GM19023 (cell line): ENCODE data around the gene OR5K2.

Experiments
- ATAC-seq: cut with Tn5 transposase; IDR thresholded peaks from one replicate; pipeline ENCODE4 v1.9.1; 2021; ENCODE audit warnings: mild to moderate bottlenecking, moderate library complexity; ENCODE audit not compliant: unreplicated experiment

The OR5K2 gene

GRCh38 chr3:98521897-98522543, 24.5 kb downstream of the OR5K2 start:
- ATAC-seq = peak; percentile 44

GRCh38 chr3:98522544-98523281, 25.2 kb downstream of the OR5K2 start, which contains the start of gene CLDND1:
CLDND1 (minus strand) TSS chr3:98522902; CDS start chr3:98521424, 1,478 bp downstream.
- peak; percentile 88 for ATAC-seq

- ATAC-seq = no peak
These were observed 28.0 kb downstream of the OR5K2 start for GRCh38 chr3:98525494-98525893.

- no peak for ATAC-seq
These were observed 31.2 kb downstream of the OR5K2 start for GRCh38 chr3:98528474-98529346.

- ATAC-seq = no peak
These were observed 32.5 kb downstream of the OR5K2 start for GRCh38 chr3:98529856-98530459.

- no peak for ATAC-seq
These were observed 33.2 kb downstream of the OR5K2 start for GRCh38 chr3:98530676-98531075.

- no peak for ATAC-seq
These were observed 34.3 kb downstream of the OR5K2 start, which contains the start of gene GPR15 for GRCh38 chr3:98531622-98532274. GPR15 (plus strand) TSS chr3:98531978; CDS start chr3:98532034, 56 bp downstream.

GRCh38 chr3:98532275-98532637, 34.8 kb downstream of the OR5K2 start:
- ATAC-seq = no peak

- no peak for ATAC-seq
These were observed 35.5 kb downstream of the OR5K2 start for GRCh38 chr3:98532709-98533571.

GRCh38 chr3:98534168-98534567, 36.7 kb downstream of the OR5K2 start:
- no peak for ATAC-seq

- no peak for ATAC-seq
These were observed 37.3 kb downstream of the OR5K2 start for GRCh38 chr3:98534734-98535133.

GRCh38 chr3:98536456-98537017, 39.1 kb downstream of the OR5K2 start:
- peak; percentile 71 for ATAC-seq

- peak; percentile 38 for ATAC-seq
These were observed 42.9 kb downstream of the OR5K2 start for GRCh38 chr3:98540346-98540745.

GRCh38 chr3:98541695-98542094, 44.2 kb downstream of the OR5K2 start:
- no peak for ATAC-seq

- no peak for ATAC-seq
These were observed 45.1 kb downstream of the OR5K2 start for GRCh38 chr3:98542623-98543022.

- peak; percentile 46 for ATAC-seq
These were observed 48.5 kb downstream of the OR5K2 start for GRCh38 chr3:98545940-98546339.
